Mesenteric fat pad (tissue), 1 donor: ENCODE data around the gene DNM3. TPM values are rescaled to one million over a fixed set of nuclear protein-coding genes. Genes with fewer than 3 reads are reported as not detected.

Source experiments
- DNase-seq: peaks from one replicate; pipeline ENCODE4 v3.0.0-alpha.2; 2020; ENCODE audit warnings: low spot score
- total RNA-seq: library from RNA; stranded (reverse); fragmentation: NEBNext Ultra II Directional; extraction: Animal tissue kit (Norgen Biotek cat#: 25700); gene quantifications from one replicate; pipeline ENCODE4 v1.2.1, GENCODE V29; 2021
- donor health status: DM: yes; HTN: yes; CAD: no.

The DNM3 gene
- total RNA-seq, 1 donor from 2014 or later, result 5.1 TPM

- no peak for DNase-seq
These were observed 549.0 kb downstream of the DNM3 start for GRCh38 chr1:172390301-172390682.

DNA sequence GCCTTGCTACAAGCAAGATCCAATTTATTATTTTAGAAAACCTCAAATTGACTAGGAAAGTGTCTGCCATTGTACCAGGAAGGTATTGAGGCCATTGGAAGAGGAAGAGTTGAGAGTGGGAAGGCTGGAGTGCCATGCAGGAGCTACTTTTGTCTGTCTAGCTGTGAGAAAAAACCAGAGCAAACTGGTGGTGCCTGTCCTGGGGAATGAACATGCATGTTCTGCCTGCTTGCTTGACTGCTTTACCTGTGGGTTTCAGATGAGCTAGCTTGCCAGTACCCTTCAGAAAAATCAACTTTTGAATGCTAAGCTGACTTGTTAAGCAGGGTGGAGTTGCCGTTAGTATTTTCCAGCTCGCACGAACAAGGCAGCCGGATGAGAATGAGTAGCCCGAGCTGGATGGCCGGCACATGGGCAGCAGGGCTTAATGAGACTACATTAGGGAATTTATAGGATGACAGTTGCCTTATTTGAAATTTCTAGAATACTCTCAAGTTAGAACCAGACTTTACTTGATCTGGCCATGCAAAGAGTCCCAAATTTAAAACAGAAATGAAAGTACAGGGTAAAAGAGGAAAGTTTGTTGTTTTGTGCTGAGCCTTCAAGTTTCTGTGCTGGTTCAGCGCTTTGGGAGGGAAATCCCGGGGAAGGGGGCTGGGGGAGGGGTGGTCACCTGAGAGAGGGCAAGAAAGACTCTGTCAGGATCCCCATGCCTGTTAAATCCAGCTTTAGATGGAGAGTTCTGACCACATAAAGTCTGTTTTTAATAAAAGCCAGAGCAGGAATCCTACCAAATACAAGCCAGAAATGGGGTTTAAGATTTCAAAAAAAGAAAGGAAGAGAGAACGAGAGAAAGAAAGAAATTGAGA is 549.6 kb downstream of the DNM3 start:
- no peak for DNase-seq

DNA sequence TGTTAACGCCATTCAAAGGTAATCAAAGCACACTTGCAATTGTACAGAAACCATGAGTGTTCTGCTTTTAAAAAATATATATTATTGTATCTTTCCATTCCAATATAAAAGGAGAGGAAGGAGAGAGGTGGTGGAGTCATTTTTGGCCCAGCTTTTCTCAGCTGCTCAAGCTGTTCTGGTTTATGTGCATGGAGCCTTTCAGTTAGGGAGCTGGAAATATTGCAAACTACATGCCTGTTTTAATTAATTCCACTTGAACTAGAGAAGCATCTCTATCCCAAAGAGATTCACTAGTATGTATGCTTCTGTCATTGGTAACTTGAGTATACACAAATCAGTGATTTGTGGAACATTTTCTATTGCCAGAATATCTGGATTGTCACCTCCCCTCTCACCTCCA is 550.7 kb downstream of the DNM3 start:
- DNase-seq, result no peak

DNA sequence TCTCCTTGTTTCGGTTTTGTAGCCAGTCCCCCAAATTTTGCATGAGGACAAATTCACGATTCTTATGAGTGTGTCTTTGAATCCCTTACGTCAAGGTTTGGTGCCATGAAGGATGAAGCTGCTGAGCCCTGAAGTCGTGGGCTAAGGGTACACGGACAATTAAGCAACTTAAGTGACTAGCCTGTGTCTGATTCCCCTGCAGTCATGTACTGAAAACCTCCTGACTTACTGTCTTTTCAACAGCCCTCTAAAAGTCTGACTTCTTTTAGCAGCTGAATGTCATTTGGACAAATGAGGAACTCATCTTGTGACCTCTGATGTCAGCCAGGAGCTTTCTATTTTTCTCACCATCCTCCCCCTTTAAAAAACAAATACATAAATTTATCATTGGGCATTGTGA is 552.1 kb downstream of the DNM3 start:
- no peak for DNase-seq

GRCh38 chr1:172394141-172394751 is 552.9 kb downstream of the DNM3 start:
- no peak for DNase-seq

- DNase-seq, result no peak
These were observed 553.5 kb downstream of the DNM3 start for GRCh38 chr1:172394811-172395210.

DNA sequence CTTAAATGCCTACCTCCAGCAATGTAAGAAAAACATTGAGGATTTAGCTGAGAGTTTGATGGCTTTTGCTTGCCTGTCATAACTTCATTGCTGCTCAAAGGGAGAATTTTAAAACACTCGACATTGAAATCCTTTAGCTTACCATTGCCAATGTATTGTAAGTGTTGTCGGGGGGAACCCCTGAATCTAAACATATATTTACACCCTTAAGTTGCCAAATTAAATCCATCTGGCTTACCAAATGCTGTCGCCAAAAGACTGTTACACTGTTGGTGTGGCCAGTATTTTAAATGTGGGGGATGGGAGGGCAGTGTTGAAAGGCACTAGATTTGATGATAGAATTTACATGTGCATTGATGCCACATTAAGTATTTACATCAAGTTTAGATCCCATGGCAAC is 554.3 kb downstream of the DNM3 start:
- no peak for DNase-seq

GRCh38 chr1:172397221-172397620 is 555.9 kb downstream of the DNM3 start:
- no peak for DNase-seq

- no peak for DNase-seq
These were observed 556.3 kb downstream of the DNM3 start for GRCh38 chr1:172397633-172398032.

DNA sequence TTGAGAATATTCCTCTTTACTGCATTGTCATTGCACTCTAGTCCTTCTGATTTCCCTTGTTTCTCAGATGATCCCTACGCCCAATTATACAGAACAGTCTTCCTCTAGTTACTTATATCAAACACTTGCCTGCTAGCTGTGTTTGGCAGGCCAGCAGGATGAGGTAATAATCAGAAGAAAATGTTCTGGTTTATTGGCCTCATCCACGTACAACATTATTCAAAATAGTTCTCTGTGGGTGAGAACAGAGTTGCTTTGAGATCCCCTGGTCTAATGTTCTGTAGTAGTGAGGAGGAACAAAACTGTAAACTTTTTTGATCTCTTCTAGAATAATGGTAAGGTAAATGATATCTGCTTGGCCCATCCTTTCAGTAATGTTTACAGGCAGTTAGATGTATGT is 556.9 kb downstream of the DNM3 start:
- no peak for DNase-seq

- DNase-seq, result no peak
These were observed 557.9 kb downstream of the DNM3 start for GRCh38 chr1:172398970-172399755.

DNA sequence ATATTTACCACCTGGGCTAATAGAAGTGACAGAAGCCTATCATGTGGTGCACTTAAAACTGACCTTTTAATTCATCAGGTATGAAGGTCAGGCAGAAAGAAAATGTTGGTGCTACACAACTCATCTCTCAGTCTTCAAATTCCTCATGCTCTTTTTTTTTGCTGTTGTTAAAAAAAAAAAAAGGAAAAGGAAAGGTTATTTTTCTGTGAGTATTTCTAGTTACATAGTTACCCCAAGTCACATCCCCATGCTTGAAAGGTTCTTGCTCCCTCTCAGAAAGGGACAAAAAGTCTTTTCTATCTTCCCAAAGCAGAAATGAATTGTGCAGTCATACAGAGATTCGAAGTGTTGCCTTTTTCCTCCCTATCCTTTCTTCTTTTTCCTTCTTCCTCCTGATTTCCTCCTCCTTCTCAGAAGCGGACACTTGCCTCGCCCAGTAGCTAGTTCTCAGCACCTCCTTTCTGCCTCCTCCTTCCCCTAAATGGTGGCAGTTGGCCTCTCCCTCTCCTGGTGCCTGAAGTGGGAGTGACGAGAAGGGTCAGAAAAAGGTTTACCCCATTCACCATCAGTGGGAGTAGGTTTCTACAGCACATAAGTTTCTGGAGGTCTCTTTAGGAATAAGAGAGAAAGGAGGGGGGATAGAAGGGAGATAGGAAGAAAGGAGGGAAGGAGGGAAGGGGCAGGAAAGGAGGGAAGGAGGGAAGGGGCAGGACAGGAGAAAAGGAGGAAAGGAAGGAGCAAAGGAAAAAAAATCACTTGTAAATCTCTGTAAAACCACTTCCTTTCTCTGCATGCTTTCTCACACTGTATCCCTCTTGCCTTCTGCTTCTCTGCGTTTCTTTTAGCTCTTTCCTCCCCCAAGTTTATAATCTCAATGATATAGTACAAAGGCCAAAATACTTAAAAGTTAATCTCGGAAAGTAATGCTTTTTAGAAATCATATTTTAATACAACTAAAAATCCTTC is 558.7 kb downstream of the DNM3 start:
- no peak for DNase-seq

DNA sequence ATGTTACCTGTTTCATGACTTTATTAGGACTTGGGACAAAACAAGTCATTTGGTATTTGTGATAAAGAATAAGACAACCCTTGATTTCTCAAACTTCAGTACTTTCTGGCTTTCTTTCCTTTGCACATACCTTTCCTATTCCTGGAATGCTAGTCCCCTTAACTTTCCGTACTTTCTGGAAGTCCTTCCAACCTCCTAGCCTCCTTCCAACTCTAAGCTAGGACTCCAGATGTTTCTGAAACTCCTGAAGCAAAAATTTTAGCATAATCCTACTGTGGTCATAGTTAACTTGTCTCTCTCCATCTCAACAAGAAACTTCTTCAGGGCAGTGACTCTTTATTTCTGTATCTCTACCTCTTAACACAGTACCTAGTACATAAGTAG is 559.4 kb downstream of the DNM3 start:
- no peak for DNase-seq

GRCh38 chr1:172401477-172401876 is 560.2 kb downstream of the DNM3 start:
- DNase-seq, result no peak

DNA sequence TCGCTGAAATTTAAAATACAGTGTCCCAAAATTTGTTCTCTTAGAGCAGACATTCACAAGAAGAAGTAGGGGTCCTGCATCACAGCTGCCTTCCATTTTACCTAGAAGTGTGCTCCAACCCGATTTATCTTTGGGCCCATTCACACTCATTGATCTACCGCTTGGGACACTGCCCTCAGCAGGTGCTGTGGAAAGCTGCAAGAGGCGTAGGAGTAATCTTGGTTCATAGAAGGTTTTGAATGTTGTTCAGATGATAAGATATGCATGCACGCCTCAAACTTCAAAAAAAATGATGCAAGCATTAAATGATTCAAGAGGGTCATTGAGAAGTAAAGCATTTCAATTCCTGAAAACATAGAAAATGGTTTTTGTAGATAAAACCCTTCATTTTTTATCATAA is 560.6 kb downstream of the DNM3 start:
- DNase-seq, result no peak

GRCh38 chr1:172402878-172403569 is 561.7 kb downstream of the DNM3 start:
- no peak for DNase-seq

DNA sequence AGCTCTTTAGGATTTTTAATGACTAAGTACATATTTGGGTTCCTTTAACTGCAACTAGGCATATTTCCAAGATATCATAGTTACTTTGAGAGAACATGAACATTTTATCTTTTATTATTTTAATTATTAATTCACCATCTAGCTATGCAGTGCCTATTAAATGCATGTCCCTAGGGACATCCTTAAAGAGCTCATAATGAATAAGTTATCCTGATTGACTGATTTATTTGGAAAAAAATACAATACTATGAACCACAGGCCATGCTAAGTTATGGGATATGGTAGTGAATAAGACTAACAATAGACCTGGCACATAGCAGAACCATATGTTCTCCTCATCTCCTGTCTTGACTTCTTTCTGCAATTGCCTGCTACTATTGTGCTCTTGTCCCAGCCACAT is 562.8 kb downstream of the DNM3 start:
- DNase-seq, result no peak

DNA sequence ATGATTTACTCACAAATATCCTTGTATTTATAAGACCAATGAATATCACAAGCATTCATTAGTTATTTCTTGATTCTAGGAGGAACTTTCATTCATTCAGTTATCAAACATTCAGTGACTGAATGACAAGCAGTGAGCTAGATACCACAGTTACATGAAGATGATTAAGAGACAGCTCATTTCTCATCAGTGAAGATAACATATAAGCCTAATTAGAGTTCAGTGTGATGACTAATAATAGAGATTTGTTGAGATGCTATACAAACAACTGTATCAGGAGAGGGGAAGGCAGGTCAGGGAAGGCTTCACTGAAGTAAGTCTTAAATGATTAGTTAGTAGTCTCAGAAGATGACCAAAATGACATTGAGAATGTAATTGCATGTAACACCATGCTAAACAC is 564.6 kb downstream of the DNM3 start:
- no peak for DNase-seq

- no peak for DNase-seq
These were observed 565.7 kb downstream of the DNM3 start for GRCh38 chr1:172406968-172407367.

DNA sequence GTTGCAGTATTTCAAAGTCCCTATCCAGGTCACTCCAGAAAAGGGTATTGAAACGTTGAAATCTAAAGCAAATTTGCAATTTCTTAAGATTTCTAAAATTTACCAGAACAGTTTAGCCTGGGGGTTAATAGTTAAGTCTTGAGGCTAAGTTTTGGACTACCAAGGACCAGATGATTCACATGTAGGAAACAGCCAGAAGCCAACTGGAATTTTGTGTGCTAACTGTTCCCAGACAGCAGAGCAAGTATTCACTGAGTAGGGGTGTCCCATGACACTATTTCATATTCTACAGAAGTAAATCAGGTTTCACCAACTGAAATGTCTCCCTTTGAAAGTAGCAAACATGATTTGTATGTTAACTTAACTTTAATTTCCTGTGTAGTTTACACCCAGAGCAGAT is 567.7 kb downstream of the DNM3 start:
- no peak for DNase-seq
